Thyroid gland (tissue), 4 donors: ENCODE measurements around the gene MYMK.

Experiments
- CTCF ChIP-seq, 6 experiments: fragments of 200-600 bp in 3 of 6; fragments of 450-650 bp in 3 of 6; sonication (generic) in 3 of 6; IDR thresholded peaks; one replicate each; pipeline ENCODE4 v1.5.1; 2016 to 2019; ENCODE audit warnings: antibody characterized with exemption in 6 of 6, mild to moderate bottlenecking in 2 of 6, inconsistent platforms in 1 of 6, moderate library complexity in 1 of 6
- POLR2A ChIP-seq, 2 donors: fragments of 450-650 bp; IDR thresholded peaks; one replicate each; pipeline ENCODE4 v1.6.1; 2017; ENCODE audit warnings: antibody characterized with exemption in 2 of 2, mild to moderate bottlenecking in 2 of 2, moderate library complexity in 1 of 2

- TF ChIP-seq CTCF (IDR thresholded peaks at IDR 0.05), result no peak
- no peak for TF ChIP-seq POLR2A (IDR thresholded peaks at IDR 0.05)
Measured at GRCh38 chr9:133566382-133566781, 41.6 kb upstream of the MYMK start.
